ENCODE measurements around the gene CDC25C. TPM values are rescaled to one million over a fixed set of nuclear protein-coding genes. Genes with fewer than 3 reads are reported as not detected.
"Not testable (repeated sequence)": the region's sequence is repeated elsewhere in the genome, so short reads cannot be mapped to it uniquely, and the experiment has no call there.

Gene CDC25C
- polyA plus RNA-seq, 1 of the 3 experiments (the other 2 are of a cell fraction): 5.2 TPM

DNA sequence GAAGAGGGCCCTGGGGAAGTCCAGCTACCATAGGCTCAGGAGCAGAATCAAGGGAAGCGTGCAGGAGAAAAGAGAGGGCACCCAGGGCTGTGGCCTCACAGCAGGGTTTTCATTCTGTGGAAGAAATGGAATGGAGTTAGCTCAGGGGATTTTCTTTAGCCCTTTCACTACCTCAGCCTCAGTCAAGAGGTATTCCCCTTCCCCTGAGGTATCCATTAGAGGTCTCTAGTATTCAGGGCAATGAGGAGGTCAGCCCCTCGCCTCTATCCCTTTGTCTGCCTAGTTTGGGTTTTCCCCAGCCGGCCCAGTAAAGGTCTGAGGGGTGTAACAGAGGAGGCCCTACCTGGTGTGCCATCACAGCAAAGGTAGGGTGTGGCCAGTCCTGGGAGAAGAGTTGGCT is 78.7 kb downstream of the CDC25C start (continued):
- TF ChIP-seq, protein P1, sequence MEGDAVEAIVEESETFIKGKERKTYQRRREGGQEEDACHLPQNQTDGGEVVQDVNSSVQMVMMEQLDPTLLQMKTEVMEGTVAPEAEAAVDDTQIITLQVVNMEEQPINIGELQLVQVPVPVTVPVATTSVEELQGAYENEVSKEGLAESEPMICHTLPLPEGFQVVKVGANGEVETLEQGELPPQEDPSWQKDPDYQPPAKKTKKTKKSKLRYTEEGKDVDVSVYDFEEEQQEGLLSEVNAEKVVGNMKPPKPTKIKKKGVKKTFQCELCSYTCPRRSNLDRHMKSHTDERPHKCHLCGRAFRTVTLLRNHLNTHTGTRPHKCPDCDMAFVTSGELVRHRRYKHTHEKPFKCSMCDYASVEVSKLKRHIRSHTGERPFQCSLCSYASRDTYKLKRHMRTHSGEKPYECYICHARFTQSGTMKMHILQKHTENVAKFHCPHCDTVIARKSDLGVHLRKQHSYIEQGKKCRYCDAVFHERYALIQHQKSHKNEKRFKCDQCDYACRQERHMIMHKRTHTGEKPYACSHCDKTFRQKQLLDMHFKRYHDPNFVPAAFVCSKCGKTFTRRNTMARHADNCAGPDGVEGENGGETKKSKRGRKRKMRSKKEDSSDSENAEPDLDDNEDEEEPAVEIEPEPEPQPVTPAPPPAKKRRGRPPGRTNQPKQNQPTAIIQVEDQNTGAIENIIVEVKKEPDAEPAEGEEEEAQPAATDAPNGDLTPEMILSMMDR (IDR thresholded peaks at IDR 0.05): no peak
- TF ChIP-seq, protein P2, sequence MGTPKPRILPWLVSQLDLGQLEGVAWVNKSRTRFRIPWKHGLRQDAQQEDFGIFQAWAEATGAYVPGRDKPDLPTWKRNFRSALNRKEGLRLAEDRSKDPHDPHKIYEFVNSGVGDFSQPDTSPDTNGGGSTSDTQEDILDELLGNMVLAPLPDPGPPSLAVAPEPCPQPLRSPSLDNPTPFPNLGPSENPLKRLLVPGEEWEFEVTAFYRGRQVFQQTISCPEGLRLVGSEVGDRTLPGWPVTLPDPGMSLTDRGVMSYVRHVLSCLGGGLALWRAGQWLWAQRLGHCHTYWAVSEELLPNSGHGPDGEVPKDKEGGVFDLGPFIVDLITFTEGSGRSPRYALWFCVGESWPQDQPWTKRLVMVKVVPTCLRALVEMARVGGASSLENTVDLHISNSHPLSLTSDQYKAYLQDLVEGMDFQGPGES (IDR thresholded peaks at IDR 0.05; ENCODE audit: low read depth, low read length): no peak

DNA sequence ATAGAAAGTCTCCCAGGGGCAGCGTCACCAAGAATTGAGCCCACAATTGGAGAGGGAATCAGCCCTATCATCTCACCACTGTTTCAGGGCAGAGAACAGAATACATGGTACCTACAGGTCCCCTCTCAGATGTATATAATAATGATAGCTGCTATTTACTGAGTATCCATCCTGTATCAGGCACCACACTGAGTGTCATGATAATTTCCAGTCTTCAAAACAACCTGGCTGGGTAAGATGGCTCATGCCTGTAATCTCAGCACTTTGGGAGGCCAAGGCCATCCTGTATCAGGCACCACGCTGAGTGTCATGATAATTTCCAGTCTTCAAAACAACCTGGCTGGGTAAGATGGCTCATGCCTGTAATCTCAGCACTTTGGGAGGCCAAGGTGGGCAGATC is 83.8 kb downstream of the CDC25C start:
- H3K27ac ChIP-seq (ENCODE audit: low read depth in 2 of 2, low read length in 1 of 2); H3K36me3 ChIP-seq (replicated peaks in 1 of 2; ENCODE audit: control insufficient read depth in 1 of 2, insufficient read depth in 2 of 2, low read length in 1 of 2); H3F3A ChIP-seq (replicated peaks; ENCODE audit: insufficient read depth); H3K9me3 ChIP-seq; H3K4me1 ChIP-seq (ENCODE audit: control insufficient read depth in 1 of 2, insufficient read depth in 2 of 2, low read depth in 1 of 2, low read length in 1 of 2); H2AFZ ChIP-seq (ENCODE audit: low read depth); H3K27me3 ChIP-seq (ENCODE audit: insufficient read depth); H3K4me3 ChIP-seq (ENCODE audit: low read depth in 2 of 2, low read length in 1 of 2); H4K20me1 ChIP-seq (ENCODE audit: insufficient read depth); DNase-seq; H3K9me2 ChIP-seq; H3K4me2 ChIP-seq; H3K79me2 ChIP-seq (ENCODE audit: insufficient read depth); H3K9ac ChIP-seq: not testable (repeated sequence)
- WGBS (ENCODE audit: low lambda C conversion rate): 86% methylated on average over 2 of the region's 2 CpGs
- ChIA-PET POLR2A (interaction anchor here (0.7 to 0.9 kb wide), 2 partner anchors 13 to 15 kb away, joined by 3 read pairs; no protein-coding TSS in a partner anchor), CTCF (interaction anchor here (1.0 kb wide), 1 partner anchor 25 kb away, joined by 4 read pairs; no protein-coding TSS in a partner anchor)

DNA sequence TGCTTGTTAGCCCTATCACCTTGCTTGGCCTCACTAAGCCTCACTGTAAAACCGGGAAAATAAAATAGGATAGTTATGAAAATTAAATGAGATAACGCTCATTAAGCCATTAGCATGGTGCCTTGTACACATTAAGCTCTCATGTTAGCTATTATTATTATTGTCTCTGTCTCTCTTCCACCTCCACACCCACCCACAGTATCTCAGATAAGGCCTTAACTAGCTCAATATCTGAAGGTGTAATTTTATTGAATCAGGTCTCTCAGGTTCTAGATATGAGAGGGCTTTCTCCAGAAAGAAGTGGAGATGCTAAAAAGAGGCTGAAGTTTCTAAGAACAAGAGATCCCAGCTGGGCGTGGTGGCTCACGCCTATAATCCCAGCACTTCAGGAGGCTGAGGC is 84.8 kb downstream of the CDC25C start:
- no peak overlapping the region for H3K4me2 ChIP-seq

More for the DNA sequence above, 84.8 kb downstream of the CDC25C start:
- Histone ChIP-seq H3K27ac (ENCODE audit: low read depth in 2 of 2, low read length in 1 of 2) (no peak overlapping the region), H3F3A (replicated peaks; ENCODE audit: insufficient read depth) (no peaks in the 10 kb centered on the region), H4K20me1 (ENCODE audit: insufficient read depth) (no peaks in the 10 kb centered on the region), H3K79me2 (ENCODE audit: insufficient read depth) (no peaks in the 10 kb centered on the region), H3K9me2 (no peaks in the 10 kb centered on the region), H3K4me1 (ENCODE audit: control insufficient read depth in 1 of 2, insufficient read depth in 2 of 2, low read depth in 1 of 2, low read length in 1 of 2) (peaks cover 0 to 6% of the 10 kb centered on the region in 2 experiments; a peak in 1 of 4 replicates), H3K9ac (no peak overlapping the region), H3K36me3 (replicated peaks in 1 of 2; ENCODE audit: control insufficient read depth in 1 of 2, insufficient read depth in 2 of 2, low read length in 1 of 2) (no peaks in the 10 kb centered on the region), H2AFZ (ENCODE audit: low read depth) (no peak overlapping the region), H3K4me3 (ENCODE audit: low read depth in 2 of 2, low read length in 1 of 2) (no peak overlapping the region), H3K9me3 (no peaks in the 10 kb centered on the region), H3K27me3 (ENCODE audit: insufficient read depth) (peaks cover 6% of the 10 kb centered on the region; the same call in 1 of the 2 replicates)
- ChIA-PET POLR2A (interaction anchor here (0.9 to 1.1 kb wide), 2 partner anchors 16 to 29 kb away, joined by 3 read pairs; no protein-coding TSS in a partner anchor), CTCF (interaction anchor here (2.4 kb wide), 1 partner anchor 24 kb away, joined by 13 read pairs; no protein-coding TSS in a partner anchor)
- 84% methylated on average over 4 of the region's 4 CpGs for WGBS (ENCODE audit: low lambda C conversion rate)
- DNase-seq: no peak
- TF ChIP-seq MEF2A (IDR thresholded peaks at IDR 0.05; ENCODE audit: borderline replicate concordance, low read depth) (no peak), JUND (IDR thresholded peaks at IDR 0.05) (no peak), FOSL2 (IDR thresholded peaks at IDR 0.05; ENCODE audit: borderline replicate concordance, low read depth) (no peak), NFIC (IDR thresholded peaks at IDR 0.05; ENCODE audit: borderline replicate concordance) (no peak)
- TF ChIP-seq, protein P3, sequence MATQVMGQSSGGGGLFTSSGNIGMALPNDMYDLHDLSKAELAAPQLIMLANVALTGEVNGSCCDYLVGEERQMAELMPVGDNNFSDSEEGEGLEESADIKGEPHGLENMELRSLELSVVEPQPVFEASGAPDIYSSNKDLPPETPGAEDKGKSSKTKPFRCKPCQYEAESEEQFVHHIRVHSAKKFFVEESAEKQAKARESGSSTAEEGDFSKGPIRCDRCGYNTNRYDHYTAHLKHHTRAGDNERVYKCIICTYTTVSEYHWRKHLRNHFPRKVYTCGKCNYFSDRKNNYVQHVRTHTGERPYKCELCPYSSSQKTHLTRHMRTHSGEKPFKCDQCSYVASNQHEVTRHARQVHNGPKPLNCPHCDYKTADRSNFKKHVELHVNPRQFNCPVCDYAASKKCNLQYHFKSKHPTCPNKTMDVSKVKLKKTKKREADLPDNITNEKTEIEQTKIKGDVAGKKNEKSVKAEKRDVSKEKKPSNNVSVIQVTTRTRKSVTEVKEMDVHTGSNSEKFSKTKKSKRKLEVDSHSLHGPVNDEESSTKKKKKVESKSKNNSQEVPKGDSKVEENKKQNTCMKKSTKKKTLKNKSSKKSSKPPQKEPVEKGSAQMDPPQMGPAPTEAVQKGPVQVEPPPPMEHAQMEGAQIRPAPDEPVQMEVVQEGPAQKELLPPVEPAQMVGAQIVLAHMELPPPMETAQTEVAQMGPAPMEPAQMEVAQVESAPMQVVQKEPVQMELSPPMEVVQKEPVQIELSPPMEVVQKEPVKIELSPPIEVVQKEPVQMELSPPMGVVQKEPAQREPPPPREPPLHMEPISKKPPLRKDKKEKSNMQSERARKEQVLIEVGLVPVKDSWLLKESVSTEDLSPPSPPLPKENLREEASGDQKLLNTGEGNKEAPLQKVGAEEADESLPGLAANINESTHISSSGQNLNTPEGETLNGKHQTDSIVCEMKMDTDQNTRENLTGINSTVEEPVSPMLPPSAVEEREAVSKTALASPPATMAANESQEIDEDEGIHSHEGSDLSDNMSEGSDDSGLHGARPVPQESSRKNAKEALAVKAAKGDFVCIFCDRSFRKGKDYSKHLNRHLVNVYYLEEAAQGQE (IDR thresholded peaks at IDR 0.05; ENCODE audit: low read depth, low read length): no peak
- TF ChIP-seq, protein P1 (IDR thresholded peaks at IDR 0.05): no peak

Measured in SK-N-SH (cell line).